NCI-H1105 treated with DMSO at 0.1 percent for 48 hours (cell line): Measurements from ENCODE around the gene ZNF274.
"Not testable (repeated sequence)": the region's sequence is repeated elsewhere in the genome, so short reads cannot be mapped to it uniquely, and the experiment has no call there.

Experiments used
- DNase-seq: peaks from one replicate; lab custom pipeline; 2025; lab: John Stamatoyannopoulos, UW

ZNF274 gene

DNA sequence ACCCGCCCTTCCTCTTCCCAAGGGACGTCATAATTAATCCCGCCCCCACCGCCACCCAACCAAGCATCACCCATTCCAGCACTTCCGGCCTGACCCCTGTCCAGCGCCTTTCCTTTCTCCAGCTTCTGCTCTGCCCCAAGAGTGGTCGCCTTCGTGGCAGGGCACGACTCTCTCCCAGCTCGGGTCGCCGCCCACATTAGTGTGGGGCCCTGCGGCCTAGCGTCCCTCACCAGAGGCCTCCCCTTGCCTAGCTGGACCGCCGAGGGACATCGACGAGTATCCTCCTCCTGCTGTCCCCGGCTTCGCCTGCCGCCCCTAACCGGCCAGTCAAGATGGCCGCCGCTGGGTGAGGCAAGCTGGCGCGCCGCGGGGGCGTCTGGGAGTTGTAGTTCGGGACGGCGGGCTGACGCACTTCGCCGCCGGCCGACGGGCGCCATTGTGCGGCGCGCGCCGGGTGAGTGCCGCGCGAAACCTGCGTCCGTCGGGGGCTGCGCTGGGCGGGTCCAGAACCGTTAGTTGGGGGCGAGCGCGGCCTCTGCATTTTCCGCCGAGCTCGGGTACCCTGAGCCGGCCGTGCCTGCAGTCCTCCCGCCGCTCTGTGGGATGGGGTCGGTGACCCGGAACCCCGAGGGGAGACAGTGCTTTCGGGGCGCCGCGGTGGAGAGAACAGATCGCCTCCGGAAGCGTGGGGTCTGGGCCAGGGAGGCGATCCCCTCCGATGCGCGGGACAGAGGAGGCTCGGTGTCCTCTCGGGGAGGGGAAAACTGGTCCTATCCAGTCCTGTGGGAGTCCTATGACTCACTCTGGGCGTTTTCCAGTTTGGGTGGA is at the start of gene ZNF274:
Gene ZNF274 (plus strand): TSS at position 73 of the 828 bp plus-strand sequence. CDS start 905 bp downstream, outside the sequence.
- peak; percentile 88 for DNase-seq

DNA sequence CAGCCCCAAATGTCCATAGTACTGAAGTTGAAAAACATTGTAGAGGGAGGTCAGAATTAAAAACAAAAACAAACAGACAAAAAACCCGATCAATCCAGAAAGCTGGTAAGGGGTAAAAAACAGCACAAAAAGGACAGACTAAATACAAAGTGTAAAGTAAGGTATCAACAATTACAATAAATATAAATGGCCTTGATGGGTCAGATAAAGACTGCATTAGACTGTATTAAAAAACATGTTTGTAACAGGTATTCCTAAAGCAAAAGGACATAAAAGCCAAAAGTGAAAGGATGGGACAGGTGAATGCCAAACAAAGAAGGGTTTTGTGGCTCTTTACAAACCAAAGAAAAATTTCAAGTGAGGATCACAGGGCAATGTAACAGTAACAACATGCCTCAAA is 48.6 kb upstream of the ZNF274 start:
- no peak for DNase-seq

DNA sequence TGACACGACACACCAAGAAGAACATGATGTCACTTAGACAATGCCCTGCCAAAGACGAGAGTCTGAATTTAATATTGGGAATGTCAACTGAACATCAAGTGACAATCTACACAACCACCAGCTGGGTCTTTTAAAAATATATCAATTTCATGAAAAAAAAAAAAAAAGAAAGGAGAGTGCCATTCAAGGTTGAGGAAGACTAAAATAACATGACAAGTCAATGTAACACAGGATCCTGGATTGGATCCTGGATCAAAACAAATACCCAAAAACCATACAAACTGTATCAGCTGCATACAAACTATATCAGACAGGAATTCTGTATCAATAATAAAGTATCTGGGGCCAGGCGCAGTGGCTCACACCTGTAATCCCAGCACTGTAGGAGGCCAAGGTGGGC is 37.0 kb upstream of the ZNF274 start:
- DNase-seq, result no peak

DNA sequence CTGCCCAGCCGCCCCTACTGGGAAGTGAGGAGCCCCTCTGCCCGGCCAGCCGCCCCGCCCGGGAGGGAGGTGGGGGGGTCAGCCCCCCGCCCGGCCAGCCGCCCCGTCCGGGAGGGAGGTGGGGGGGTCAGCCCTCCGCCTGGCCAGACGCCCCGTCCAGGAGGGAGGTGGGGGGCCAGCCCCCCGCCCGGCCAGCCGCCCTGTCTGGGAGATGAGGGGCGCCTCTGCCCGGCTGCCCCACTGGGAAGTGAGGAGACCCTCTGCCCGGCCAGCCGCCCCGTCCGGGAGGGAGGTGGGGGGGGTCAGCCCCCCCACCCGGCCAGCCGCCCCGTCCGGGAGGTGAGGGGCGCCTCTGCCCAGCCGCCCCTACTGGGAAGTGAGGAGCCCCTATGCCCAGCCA is 35.4 kb upstream of the ZNF274 start:
- not testable (repeated sequence) for DNase-seq

DNA sequence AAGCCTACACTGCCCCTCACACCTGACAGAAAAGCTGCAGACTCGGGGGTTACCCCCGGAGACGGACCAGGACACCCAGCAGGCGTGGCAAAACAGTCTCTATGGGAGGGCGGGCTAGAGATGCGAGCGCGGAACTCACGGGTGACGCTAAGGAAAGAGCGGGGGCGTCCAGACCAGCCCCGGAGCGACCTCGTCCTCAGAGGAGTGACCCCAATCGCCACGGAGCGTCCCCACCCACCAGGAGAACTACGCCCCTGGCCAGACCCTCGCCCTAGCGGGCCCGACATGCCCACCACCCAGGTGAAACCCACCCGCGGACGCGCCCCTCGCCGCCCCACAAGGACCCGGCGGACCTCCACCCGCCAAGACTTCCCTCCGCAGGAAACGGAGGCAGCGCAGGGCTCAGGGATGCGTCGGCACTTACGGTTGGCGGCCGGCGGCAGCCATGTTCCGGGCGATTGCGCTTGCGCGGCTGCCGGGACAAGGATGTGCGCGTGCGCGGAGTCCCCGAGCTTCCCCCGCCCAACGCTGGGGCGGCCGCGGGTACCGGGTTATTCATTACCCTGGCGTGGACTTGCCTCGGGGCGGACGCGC is 32.4 kb upstream of the ZNF274 start, which contains the start of gene ZNF329:
Gene ZNF329 (minus strand): TSS at position 462 of the 594 bp plus-strand sequence. CDS start 21,286 bp downstream, outside the sequence.
- peak; percentile 64 for DNase-seq

DNA sequence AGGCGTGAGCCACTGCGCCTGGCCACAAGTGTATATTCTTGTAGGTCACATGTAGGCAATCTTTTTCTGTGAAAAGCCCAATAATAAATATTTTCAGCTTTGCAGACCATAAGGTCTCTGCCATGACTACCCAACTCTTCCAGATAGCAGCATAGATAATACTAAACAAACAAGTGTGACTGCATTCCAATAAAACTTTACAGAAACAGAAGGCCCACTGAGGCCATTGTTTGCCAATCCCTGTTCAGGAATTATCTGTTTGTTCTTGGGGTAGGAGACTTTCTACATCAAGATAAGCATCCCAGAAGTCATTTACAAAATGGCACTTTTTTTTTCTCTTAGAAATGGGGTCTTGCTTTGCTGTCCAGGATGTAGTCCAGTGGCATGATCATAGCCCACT is 29.5 kb upstream of the ZNF274 start:
- DNase-seq, result no peak

DNA sequence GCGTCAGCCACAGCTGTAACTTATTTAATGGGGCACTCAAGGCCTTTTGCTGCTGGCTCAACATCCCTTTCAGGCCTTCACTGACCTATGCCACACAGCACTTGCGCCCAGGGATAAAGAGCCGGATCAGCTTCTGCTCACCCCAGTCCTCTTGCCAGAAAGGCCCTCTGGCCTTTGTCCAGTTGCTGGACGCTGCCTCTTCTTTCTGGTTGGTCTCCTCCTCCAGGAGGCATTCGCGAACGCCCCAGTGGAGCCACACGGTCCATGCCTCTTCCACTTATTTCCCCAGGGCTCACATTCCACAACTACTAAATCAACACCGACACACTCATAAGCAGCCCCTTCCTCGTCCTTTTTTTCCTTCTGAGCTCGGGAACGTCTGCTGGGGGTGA is 28.6 kb upstream of the ZNF274 start:
- no peak for DNase-seq

DNA sequence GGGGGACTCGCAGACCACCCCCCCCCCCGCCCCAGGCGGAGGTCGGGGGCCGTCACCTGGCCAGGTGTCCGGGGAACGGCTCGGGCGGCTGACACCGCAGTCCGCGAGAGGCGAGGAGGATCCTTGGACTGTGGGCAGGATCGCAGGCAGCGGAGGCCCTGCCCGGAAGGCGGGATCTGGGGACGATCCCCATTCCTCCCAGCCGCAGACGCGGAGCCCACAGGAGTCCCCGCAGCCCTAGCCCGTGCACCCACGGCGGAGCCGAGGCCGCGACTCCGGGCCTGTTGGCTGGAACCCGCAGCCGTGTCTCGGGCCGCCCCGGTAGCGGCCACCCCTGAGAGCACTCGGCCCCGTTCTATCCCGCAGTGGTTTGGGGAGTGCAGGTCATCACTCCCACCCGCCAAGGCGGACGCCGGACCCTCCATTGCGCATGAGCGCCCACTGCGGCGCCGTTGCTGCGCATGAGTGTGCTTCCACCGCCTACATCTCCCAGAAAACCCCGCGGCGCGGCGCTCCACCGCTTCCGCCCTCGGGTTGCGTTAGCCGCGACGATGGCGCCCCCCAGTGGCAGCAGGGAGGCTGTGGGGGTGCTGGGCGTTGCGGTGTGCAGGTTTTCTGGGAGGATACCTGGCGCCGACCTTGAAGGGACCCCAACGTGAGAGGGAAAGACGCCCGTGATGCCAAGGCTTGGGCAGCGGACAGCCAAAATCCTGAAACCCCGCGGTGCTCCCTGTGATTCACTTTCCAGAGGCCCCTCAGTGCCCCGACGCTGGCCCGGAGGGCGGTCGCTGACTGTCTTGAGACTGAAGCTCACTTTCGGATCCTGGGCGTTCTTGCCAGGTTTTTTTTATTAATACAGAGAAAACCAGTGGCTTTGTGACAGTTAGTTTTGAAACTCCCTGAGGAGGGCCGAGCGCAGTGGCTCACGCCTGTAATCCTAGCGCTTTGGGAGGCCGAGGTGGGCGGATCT is 27.9 kb upstream of the ZNF274 start:
- DNase-seq, result peak; percentile 84

DNA sequence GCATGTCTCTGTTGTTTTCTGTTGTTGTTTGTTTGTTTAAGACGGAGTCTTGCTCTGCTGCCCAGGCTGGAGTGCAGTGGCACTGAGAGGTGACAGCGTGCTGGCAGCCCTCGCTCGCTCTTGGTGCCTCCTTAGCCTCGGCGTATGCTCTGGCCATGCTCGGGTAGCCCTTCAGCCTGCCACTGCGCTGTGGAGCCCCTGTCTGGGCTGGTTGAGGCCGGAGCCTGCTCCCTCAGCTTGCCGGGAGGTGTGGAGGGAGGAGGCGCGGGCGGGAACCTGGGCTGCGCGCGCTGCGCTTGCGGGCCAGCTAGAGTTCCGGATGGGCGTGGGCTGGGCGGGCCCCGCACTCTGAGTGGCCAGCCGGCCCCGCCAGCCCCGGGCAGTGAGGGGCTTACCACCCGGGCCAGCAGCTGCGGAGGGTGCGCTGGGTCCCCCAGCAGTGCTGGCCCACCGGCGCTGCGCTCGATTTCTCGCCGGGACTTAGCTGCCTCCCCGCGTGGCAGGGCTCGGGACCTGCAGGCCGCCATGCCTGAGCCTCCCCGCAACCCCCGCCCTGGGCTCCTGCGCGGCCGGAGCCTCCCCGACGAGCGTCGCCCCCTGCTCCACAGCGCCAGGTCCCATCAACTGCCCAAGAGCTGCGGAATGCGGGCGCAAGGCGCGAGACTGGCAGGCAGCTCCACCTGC is 25.7 kb upstream of the ZNF274 start:
- no peak for DNase-seq

DNA sequence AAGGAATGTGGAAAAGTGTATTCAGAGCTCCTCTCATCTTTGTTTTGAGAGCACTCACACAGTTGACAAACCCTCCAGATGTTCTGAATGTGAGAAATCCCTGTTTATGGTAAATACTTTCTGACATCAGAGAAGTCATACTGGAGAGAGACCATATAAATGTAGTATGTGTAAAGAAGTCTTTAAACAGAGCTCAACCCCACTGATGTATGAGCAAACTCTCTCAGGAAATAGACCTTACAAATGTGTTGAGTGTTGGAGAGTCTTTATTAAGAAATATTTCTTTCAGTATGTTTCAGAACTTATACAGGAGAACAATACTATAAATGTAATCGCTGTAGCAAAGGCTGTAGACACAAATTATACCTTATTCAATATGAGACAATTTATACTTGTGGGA is 16.6 kb upstream of the ZNF274 start:
- no peak for DNase-seq

DNA sequence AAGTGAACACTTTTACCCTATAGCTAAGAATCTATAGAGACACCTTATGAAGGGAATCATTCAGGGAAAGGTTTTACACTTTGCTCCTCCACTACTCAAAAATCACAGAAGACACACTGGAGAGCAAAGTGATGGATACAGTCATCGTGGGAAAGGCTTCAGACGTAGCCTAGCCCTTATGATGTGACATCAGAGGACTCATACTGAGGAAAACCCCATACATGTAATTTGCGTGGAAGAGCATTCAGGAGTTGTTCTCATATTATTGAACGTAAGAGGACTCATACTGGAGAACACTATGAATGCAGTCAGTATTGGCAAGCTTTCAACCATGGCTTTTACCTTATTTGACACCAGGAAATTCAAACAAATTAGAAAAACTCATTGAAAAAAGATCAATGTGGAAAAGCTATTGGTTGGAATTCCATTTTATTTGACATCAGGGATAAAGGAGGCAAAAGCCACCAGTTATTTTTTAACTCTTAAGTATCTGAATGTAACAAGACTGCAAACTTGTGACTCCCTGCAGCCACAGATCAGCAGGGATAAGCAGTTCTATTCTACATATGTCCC is 16.1 kb upstream of the ZNF274 start:
- DNase-seq, result no peak

DNA sequence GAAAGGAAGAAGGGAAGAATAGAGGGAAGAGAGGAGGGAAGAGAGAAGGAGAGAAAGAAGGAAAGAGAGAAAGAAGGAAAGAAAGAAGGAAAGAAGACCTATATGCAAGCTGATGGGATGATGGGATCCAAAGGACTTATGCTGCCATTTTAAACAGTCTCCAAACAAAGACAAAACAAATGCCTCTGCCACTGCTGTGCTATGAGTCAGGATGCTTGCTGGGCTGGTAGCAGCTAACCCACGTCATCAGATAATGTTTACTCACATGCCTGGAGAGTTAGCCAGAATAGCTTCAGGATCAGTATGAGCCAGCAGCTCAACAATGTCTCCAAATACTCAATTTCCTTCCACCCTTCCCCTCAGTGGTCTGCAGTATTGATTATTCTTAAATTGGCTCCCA is 12.0 kb upstream of the ZNF274 start:
- DNase-seq, result no peak

DNA sequence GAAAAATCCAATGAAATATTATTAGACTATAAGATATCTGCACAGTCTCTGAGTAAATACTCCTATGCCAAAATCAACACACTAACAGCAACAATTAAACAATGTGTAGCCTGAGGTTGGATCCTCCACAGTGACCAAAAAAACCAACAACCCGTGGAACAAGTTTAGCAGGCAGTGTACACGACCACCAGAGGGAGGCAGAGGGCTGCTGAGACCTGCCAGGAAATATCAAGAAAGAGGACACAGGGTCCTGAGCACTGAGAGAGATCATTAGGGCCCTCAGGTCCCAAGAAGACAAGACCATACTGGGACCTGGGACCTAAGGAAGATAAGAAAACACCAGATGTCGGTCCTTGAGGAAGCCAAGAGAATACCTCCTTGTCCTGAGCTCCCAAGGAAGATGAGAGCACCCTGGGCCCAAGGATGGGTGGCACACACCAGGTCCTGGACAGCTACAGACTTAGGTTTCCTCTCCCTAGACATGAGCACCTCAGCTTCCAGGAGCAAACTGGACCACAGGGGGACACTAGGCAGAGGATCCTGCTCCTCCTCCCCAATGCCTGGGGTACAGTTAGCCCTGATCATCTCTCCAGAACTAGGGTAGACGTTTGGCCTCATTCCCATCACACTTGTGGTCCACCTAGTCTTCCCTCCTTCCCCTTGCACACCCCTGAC is 822 bp upstream of the ZNF274 start:
- peak; percentile 15 for DNase-seq

DNA sequence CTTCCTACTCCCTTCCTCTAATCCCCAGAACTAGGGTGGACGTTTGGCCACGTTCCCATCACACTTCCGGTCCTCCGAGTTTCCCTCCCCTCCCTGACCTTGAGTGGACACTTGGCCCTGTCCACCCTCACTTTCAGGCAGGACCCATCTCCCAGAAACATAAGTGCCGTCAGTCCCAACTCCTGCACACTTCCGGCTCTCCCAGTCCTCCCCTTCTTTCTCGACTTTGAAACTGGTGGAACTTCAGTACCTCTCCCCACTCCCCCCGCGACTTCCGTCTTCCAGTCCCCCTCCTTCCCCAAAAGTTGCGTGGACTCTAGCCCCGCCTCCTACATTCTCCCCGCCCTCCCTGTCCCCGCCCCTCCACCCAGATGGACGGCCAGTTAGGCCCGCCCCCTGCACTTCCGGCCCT is 278 bp upstream of the ZNF274 start:
- no peak for DNase-seq

DNA sequence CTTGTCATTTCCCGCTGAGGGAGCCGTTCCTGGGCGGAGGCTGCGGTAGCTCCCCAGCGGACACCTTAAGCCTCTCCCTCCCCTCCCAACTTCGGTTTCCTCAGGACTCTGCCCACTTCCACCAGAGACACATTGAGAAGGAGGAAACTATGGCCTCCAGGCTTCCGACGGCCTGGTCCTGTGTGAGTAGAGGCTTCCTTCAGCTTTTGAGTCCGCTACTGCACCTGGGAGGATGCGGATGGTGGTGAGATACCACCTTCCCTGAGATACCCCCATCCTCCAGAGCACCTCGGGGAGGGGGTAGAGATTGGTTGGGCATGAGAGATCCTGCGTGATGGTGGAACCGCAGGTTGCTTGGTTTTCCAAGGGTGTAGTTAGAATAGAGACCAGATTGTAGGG is 955 bp downstream of the ZNF274 start:
- DNase-seq, result no peak

DNA sequence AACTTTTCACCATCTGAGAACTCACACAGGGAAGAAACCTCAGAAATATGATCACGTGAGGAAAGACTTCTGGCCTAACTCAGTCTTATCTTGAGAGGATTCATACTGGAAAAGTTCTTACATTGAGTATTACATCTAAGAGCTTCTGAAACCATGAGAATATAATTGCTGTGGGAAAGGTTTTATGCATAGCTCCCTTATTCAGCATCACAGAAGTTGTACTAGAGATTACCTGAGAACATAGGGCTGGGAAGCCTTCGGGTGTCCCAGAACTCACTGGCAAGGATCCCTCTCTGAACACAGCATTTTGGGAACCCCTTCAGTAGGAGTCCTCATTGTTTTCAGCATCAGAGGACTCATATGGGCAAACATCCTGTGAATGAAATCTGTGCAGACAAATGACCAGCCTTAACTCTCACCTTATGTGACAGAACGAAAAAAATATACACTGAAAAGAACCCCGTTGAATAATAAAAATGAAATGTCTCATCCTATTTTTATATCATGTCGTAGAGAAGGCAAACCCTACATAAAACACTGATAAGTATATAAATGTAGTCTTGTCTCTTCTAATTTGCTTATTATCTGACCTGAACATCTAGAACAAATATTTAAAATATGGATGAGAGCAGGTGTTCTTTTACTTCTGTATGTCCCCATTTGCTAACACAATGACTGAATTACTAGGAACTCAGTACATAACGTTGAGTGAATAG is 14.2 kb downstream of the ZNF274 start:
- no peak for DNase-seq

DNA sequence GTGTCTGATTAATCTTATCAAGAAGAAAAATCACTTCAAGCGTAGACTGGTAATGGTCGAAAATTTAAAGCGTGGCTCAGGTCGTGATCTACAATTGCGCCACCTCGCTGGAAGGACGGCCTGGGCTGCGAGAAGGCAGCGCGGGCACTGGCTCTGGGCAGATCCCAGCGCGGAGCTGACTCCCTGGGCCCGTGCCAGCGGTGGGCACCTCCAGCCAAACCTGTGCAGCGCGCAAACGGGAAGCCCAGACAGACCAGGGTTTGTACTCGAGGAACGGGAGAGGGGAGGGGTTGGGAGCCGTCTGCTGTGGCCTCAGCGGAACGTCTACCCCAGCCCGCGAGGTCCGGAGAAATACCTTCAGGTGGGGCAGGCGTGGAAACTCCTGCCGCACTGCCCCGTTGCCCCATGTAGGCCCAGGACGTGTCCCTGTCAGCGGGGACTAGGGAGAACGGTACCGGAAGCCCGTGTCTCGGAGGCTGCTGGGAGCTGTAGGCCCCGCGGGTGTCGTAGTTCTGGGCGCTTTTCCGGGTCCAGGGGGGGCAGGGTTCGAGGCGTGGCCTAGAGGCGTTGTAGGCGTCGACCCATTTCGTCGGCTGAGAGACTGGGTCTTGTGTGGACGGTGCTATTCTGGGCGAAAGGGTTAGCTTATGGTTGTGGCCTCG is 21.1 kb downstream of the ZNF274 start:
- no peak for DNase-seq

DNA sequence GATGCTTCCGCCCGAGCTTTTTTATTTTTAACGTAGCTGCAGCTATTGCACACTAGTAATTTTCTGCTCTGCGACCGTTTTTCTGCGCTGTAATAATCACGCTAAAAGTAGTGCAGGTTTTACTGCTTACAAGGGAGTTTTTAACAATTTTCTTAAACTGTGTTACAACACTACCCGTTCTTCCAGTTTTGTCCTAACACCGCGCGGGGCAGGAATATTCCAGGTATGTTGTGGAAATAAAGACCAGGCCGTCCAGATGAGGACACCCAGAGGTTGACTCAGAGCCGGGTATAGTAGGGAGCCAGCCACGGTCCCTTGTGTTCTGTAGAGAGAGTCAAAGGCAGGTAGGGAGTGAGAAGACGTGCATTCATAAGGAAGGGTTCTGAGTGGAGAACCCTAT is 21.7 kb downstream of the ZNF274 start:
- no peak for DNase-seq

DNA sequence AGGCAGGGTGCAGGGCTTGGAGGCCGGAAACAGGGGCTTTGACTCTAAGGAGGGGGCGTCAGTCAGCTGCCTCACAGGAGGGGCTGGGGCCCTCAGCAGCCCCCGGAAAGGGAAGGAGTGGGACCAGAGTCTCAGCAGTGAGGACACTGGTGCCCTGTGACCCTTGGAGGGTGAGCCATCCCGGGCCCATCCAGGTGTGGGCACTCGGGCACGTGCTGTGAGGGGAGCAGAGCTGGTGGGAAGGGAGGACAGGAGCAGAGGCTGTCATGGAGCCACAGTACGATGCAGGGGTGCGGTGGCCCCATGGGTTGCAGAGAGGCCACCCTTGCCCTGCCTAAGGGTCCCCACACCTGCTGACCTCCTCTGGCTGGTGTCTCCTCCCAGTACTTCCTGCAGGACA is 26.7 kb downstream of the ZNF274 start:
- DNase-seq, result no peak
